SU-DHL-6 (cell line): Measurements from ENCODE around the gene SUGCT.
"Not testable (repeated sequence)": the region's sequence is repeated elsewhere in the genome, so short reads cannot be mapped to it uniquely, and the experiment has no call there.

Experiments used
- H2AFZ ChIP-seq: fragments of 200-600 bp; sonication (generic); 2 replicates; pipeline ENCODE4 v1.6.1; 2014; ENCODE audit warnings: low read depth, mild to moderate bottlenecking, moderate library complexity, mixed read lengths, antibody characterized with exemption, low read length; ENCODE audit not compliant: severe bottlenecking
- H3F3A ChIP-seq: fragments of 200-600 bp; shearing (Covaris generic); 2 replicates; pipeline ENCODE4 v1.6.0; 2016; ENCODE audit warnings: antibody characterized with exemption, mild to moderate bottlenecking; ENCODE audit not compliant: insufficient read depth
- H3K27ac ChIP-seq: fragments of 200-600 bp; sonication (generic); 2 replicates; pipeline ENCODE4 v1.5.1; 2016; ENCODE audit warnings: low read depth, mild to moderate bottlenecking, low read length, moderate library complexity, mixed read lengths
- H3K27me3 ChIP-seq: fragments of 200-600 bp; sonication (generic), shearing (Covaris generic); 2 replicates; pipeline ENCODE4 v1.6.0; 2014; ENCODE audit warnings: mild to moderate bottlenecking, low read length
- H3K36me3 ChIP-seq: fragments of 200-600 bp; sonication (generic); 2 replicates; pipeline ENCODE4 v1.6.1; 2014; ENCODE audit warnings: mild to moderate bottlenecking, low read length, mixed read lengths
- H3K4me2 ChIP-seq: fragments of 300-600, 200-600 bp; shearing (Covaris generic), sonication (generic); 2 replicates; pipeline ENCODE4 v1.6.0; 2014; ENCODE audit warnings: low read length, low read depth, mild to moderate bottlenecking; ENCODE audit not compliant: poor library complexity, severe bottlenecking
- H3K4me3 ChIP-seq: fragments of 200-600 bp; sonication (generic); 2 replicates; pipeline ENCODE4 v1.5.1; 2014; ENCODE audit warnings: antibody characterized with exemption, low read length, mild to moderate bottlenecking, mixed read lengths; ENCODE audit not compliant: insufficient read depth, poor library complexity, severe bottlenecking
- H3K79me2 ChIP-seq: fragments of 200-600 bp; sonication (generic); 2 replicates; pipeline ENCODE4 v1.6.1; 2014; ENCODE audit warnings: mild to moderate bottlenecking, low read length, moderate library complexity; ENCODE audit not compliant: insufficient read depth
- H3K9ac ChIP-seq: fragments of 200-600 bp; sonication (generic); 2 replicates; pipeline ENCODE4 v1.7.0; 2014; ENCODE audit warnings: mild to moderate bottlenecking, low read length
- H3K9me2 ChIP-seq: fragments of 200-600 bp; sonication (generic); replicated peaks from 2 replicates; pipeline ENCODE4 v1.6.1; 2014; ENCODE audit warnings: low read length; ENCODE audit not compliant: insufficient read depth
- H3K9me3 ChIP-seq: fragments of 200-600 bp; sonication (generic); 2 replicates; pipeline ENCODE4 v1.6.1; 2014; ENCODE audit warnings: low read length, mixed read lengths; ENCODE audit not compliant: insufficient read depth
- H4K20me1 ChIP-seq: fragments of 200-600 bp; sonication (generic); 2 replicates; pipeline ENCODE4 v1.6.1; 2014; ENCODE audit warnings: low read depth, mild to moderate bottlenecking, antibody characterized with exemption, low read length, moderate library complexity, mixed read lengths
- EZH2phosphoT487 ChIP-seq: fragments of 200-600 bp; sonication (generic), shearing (Covaris generic); conservative IDR thresholded peaks from 2 replicates; pipeline ENCODE4 v1.6.1; 2018; ENCODE audit warnings: mild to moderate bottlenecking, antibody characterized with exemption, low read length, moderate library complexity, mixed read lengths
- TF ChIP-seq, protein P1 (sequence below): fragments of 200-600 bp; sonication (generic); IDR thresholded peaks from one replicate; pipeline ENCODE4 v1.5.1; 2017; ENCODE audit warnings: antibody characterized with exemption, mild to moderate bottlenecking, low read length, moderate library complexity; ENCODE audit not compliant: insufficient read depth, poor library complexity, severe bottlenecking

The SUGCT gene

DNA sequence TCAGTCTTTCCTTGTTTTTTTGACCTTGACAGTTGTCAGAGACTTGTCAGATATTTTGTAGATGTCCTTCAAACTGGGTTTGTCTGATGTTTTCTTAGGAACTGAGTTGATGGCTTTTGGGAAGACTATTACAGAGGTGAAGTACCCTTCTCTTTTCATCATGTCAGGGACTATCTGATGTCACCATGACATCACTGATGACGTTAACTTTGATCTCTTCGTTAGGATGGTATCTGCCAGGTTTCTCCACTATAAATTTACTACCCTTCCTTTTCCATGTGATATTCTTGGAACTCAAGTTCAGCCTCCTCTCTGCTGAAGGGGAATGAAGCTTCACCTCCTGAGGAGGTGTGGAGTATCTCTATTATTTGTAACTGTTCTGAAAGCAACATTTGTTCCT lies 78.5 kb downstream of the SUGCT start:
- Histone ChIP-seq H3K4me2 (no peak overlapping the region), H3K9me3 (no peaks in the 10 kb centered on the region), H3K36me3 (no peaks in the 10 kb centered on the region), H3K27ac (no peak overlapping the region), H3K4me3 (no peak overlapping the region), H3K9me2 (no peaks in the 10 kb centered on the region), H3F3A (no peaks in the 10 kb centered on the region), H3K27me3 (no peaks in the 10 kb centered on the region), H3K79me2 (no peaks in the 10 kb centered on the region), H2AFZ (no peak overlapping the region), H4K20me1 (no peaks in the 10 kb centered on the region), H3K9ac (no peak overlapping the region)
- TF ChIP-seq, protein P1, sequence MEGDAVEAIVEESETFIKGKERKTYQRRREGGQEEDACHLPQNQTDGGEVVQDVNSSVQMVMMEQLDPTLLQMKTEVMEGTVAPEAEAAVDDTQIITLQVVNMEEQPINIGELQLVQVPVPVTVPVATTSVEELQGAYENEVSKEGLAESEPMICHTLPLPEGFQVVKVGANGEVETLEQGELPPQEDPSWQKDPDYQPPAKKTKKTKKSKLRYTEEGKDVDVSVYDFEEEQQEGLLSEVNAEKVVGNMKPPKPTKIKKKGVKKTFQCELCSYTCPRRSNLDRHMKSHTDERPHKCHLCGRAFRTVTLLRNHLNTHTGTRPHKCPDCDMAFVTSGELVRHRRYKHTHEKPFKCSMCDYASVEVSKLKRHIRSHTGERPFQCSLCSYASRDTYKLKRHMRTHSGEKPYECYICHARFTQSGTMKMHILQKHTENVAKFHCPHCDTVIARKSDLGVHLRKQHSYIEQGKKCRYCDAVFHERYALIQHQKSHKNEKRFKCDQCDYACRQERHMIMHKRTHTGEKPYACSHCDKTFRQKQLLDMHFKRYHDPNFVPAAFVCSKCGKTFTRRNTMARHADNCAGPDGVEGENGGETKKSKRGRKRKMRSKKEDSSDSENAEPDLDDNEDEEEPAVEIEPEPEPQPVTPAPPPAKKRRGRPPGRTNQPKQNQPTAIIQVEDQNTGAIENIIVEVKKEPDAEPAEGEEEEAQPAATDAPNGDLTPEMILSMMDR = no peak
- TF ChIP-seq EZH2phosphoT487 = no peak

DNA sequence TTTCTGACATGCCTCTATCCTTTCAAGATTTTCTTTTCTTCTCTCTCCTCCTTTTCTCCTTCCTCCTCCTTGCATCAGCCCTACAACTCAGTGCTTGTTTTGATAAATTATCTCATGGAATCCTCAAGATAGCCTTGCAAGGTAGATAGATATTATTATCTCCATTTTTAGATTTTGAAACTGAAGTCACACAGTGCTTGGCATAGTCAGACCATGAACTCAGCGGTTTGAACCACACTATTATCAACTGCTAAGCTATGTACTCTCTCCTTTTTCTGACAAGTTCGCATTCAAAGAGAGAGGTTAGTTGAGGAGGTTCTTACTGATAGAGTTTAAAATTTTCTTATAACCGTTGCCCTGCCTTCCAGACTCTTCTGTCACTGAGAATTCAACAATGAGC lies 79.1 kb downstream of the SUGCT start:
- no peaks in the 10 kb centered on the region for H3F3A ChIP-seq
- H4K20me1 ChIP-seq = no peaks in the 10 kb centered on the region
- no peaks in the 10 kb centered on the region for H3K9me3 ChIP-seq
- H2AFZ ChIP-seq = no peak overlapping the region
- H3K79me2 ChIP-seq = no peaks in the 10 kb centered on the region
- no peak overlapping the region for H3K4me3 ChIP-seq
- no peak overlapping the region for H3K9ac ChIP-seq
- H3K4me2 ChIP-seq = no peak overlapping the region
- H3K27ac ChIP-seq = no peak overlapping the region
- H3K27me3 ChIP-seq = no peaks in the 10 kb centered on the region
- H3K36me3 ChIP-seq = no peaks in the 10 kb centered on the region
- TF ChIP-seq, protein P1 = no peak
- no peak for TF ChIP-seq EZH2phosphoT487
- H3K9me2 ChIP-seq = no peaks in the 10 kb centered on the region

DNA sequence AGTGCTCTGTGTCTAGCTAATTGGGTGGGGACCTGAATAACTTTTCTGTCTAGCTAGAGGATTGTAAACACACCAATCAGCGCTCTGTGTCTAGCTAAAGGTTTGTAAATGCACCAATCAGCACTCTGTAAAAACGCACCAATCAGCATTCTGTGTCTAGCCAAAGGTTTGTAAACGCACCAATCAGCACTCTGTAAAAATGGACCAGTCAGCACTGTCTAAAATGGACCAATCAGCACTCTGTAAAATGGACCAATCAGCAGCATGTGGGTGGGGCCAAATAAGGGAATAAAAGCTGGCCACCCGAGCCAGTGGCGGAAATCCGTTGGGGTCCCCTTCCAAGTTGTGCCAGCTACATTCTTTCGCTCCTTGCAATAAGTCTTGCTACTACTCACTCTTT lies 83.8 kb downstream of the SUGCT start:
- not testable (repeated sequence) for H4K20me1 ChIP-seq, H2AFZ ChIP-seq, H3K9me3 ChIP-seq, H3K27ac ChIP-seq, H3K4me2 ChIP-seq, H3F3A ChIP-seq, H3K9me2 ChIP-seq, H3K9ac ChIP-seq, H3K36me3 ChIP-seq, H3K27me3 ChIP-seq, H3K4me3 ChIP-seq, H3K79me2 ChIP-seq

DNA sequence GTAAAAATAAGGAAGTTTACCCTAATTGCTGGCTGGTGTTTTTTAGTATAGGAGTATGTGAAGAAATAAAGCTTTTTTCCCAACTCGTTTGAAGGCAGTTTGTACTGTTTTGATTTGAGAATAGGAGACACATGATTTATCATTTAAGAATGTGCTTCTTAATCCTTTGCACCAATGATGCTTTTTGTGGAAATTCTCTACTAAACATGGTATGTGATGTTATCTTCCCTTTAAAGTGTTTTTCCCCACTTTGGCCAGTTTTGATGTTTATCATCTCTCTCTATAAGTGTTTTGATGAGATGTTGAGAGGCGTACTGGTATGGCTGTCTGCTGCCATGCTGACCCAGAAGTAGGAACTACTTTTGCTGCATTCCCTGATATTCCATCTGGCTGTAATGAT lies 85.1 kb downstream of the SUGCT start:
- no peak overlapping the region for H3K27ac ChIP-seq
- TF ChIP-seq, protein P1 = no peak
- TF ChIP-seq EZH2phosphoT487 = no peak
- no peak overlapping the region for H2AFZ ChIP-seq
- no peaks in the 10 kb centered on the region for H3K9me3 ChIP-seq
- no peaks in the 10 kb centered on the region for H3K36me3 ChIP-seq
- H4K20me1 ChIP-seq = no peaks in the 10 kb centered on the region
- no peaks in the 10 kb centered on the region for H3K27me3 ChIP-seq
- no peak overlapping the region for H3K4me2 ChIP-seq
- no peaks in the 10 kb centered on the region for H3F3A ChIP-seq
- no peaks in the 10 kb centered on the region for H3K79me2 ChIP-seq
- H3K9me2 ChIP-seq = no peaks in the 10 kb centered on the region
- no peak overlapping the region for H3K4me3 ChIP-seq
- H3K9ac ChIP-seq = no peak overlapping the region
